K562 (cell line): ENCODE results near the gene YBEY. TPM values are rescaled to one million over a fixed set of nuclear protein-coding genes. Genes with fewer than 3 reads are reported as not detected.

Experiments
- ADNP ChIP-seq: fragments of 200-800 bp; sonication (Bioruptor generic); IDR thresholded peaks from 2 replicates; pipeline ENCODE4 v1.6.1; 2016; ENCODE audit warnings: missing genetic modification characterization, missing compliant biosample characterization
- ESRRA ChIP-seq: fragments of 450-650 bp; IDR thresholded peaks from 2 replicates; pipeline ENCODE4 v1.6.1; 2014; ENCODE audit warnings: low read depth, mild to moderate bottlenecking, moderate library complexity, borderline replicate concordance
- HLTF ChIP-seq: fragments of 450-650 bp; IDR thresholded peaks from 2 replicates; pipeline ENCODE4 v1.6.1; 2016
- NFE2L1 ChIP-seq: fragments of 450-650 bp; IDR thresholded peaks from 2 replicates; pipeline ENCODE4 v1.6.1; 2016; ENCODE audit warnings: missing genetic modification characterization, low read depth, mild to moderate bottlenecking, missing compliant biosample characterization, moderate library complexity, borderline replicate concordance
- RERE ChIP-seq: sonication (generic); formaldehyde crosslinking; IDR thresholded peaks from 2 replicates; pipeline ENCODE4 v1.8.0; 2023; ENCODE audit warnings: missing genetic modification reagents, mild to moderate bottlenecking, borderline replicate concordance
- ZBTB5 ChIP-seq: fragments of 450-650 bp; IDR thresholded peaks from 2 replicates; pipeline ENCODE4 v1.6.1; 2017; ENCODE audit warnings: antibody characterized with exemption
- ZNF175 ChIP-seq: fragments of 200-800 bp; sonication (Bioruptor generic); IDR thresholded peaks from 2 replicates; pipeline ENCODE4 v1.6.1; 2016; ENCODE audit warnings: low read depth, mild to moderate bottlenecking, missing genetic modification characterization, missing compliant biosample characterization
- ZNF407 ChIP-seq: fragments of 450-650 bp; IDR thresholded peaks from 2 replicates; pipeline ENCODE4 v1.6.1; 2016; ENCODE audit warnings: low read depth
- ZNF586 ChIP-seq: fragments of 450-650 bp; formaldehyde crosslinking; conservative IDR thresholded peaks from 2 replicates; pipeline ENCODE4 v1.4.0; 2020; ENCODE audit warnings: mild to moderate bottlenecking, moderate library complexity
- ZNF717 ChIP-seq: fragments of 250-450 bp; sonication (Bioruptor Pico); IDR thresholded peaks from 2 replicates; pipeline ENCODE4 v1.5.0; 2021
- ZNF75A ChIP-seq: fragments of 450-650 bp; formaldehyde crosslinking; IDR thresholded peaks from 2 replicates; pipeline ENCODE4 v1.4.0; 2020; ENCODE audit warnings: mild to moderate bottlenecking
- polyA plus RNA-seq, 8 experiments: library from polyadenylated mRNA; depleted of rRNA in 4 of 8; stranded (reverse) in 5 of 8; unstranded in 3 of 8; fragments of >200 nt; fragmentation: Nextera tagmentation in 2 of 8; fragmentation: Illumina TruSeq in 1 of 8; extraction: Ambion mirVana in 2 of 8; extraction: Trizol in 1 of 8; gene quantifications; 2 replicates each; pipeline versions ENCODE4 v1.2.1 to v1.2.3, GENCODE V29; 2011 to 2014; ENCODE audit warnings: inconsistent platforms in 1 of 8, missing spikeins in 1 of 8
- total RNA-seq, 7 experiments: library from RNA; depleted of rRNA in 6 of 7; stranded (reverse); fragments of >200 nt in 6 of 7; fragmentation: Illumina TruSeq in 2 of 7; extraction: Trizol in 2 of 7; gene quantifications; 2 replicates each; pipeline versions ENCODE4 v1.2.1 to v1.2.3, GENCODE V29; 2011 to 2021; ENCODE audit warnings: low replicate concordance in 1 of 7

The YBEY gene
- total and polyA plus RNA-seq, 9 of the 15 experiments (the other 6 are each of a cell fraction or from before 2014, with no cell fraction given) = 6.4 to 28.0 (median 12.4) TPM

GRCh38 chr21:46285761-46286647, at the start of gene YBEY (continued):
- TF ChIP-seq ZNF407 (no peak), ADNP (tag) (no peak), ZNF586 (CRISPR knock-in tag) (no peak), ZNF717 (CRISPR knock-in tag) (no peak), HLTF (peak; percentile 64; the same call in 1 of the 2 replicates), NFE2L1 (no peak), ZNF175 (CRISPR knock-in tag) (peak; percentile 56; the same call in 1 of the 2 replicates), ESRRA (peak; percentile 66; the same call in 1 of the 2 replicates), ZBTB5 (no peak), RERE (no peak), ZNF75A (CRISPR knock-in tag) (no peak)
